HG02852 (cell line): ENCODE data around the gene ETNK2.

Experiments
- ATAC-seq: cut with Tn5 transposase; IDR thresholded peaks from one replicate; pipeline ENCODE4 v1.9.1; 2021; ENCODE audit warnings: mild to moderate bottlenecking, moderate library complexity; ENCODE audit not compliant: unreplicated experiment

ETNK2 gene

GRCh38 chr1:204128964-204129896, 22.6 kb downstream of the ETNK2 start:
- ATAC-seq: no peak

DNA sequence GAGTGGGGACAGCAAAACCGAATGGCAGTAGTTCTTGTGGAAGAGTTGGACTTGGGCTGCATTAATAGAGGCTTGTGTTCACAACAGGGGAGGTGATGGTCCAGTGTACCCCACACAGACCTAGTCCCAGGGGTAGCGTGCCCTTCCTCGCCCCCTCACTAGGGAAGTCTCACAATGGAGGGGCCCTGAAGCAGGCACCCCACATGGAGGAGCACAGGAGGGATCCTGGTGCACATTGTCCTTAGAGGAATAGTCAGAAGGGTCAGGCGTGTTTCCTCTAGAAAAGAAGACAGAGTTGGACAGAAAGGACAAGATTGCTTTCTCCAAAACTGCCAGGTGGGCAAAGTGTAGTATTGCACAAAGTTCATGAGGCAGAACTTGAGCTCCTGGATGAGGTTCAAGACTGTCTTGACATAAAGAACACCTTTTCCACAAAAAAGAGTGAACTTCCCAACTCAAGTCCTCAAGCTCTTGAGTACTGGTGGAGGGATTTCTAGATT, 23.3 kb downstream of the ETNK2 start:
- no peak for ATAC-seq

- no peak for ATAC-seq
Measured at GRCh38 chr1:204127597-204128242, 24.1 kb downstream of the ETNK2 start.

- no peak for ATAC-seq
Measured at GRCh38 chr1:204126956-204127355, 24.9 kb downstream of the ETNK2 start.

- ATAC-seq: no peak
Measured at GRCh38 chr1:204126386-204126785, 25.5 kb downstream of the ETNK2 start.

DNA sequence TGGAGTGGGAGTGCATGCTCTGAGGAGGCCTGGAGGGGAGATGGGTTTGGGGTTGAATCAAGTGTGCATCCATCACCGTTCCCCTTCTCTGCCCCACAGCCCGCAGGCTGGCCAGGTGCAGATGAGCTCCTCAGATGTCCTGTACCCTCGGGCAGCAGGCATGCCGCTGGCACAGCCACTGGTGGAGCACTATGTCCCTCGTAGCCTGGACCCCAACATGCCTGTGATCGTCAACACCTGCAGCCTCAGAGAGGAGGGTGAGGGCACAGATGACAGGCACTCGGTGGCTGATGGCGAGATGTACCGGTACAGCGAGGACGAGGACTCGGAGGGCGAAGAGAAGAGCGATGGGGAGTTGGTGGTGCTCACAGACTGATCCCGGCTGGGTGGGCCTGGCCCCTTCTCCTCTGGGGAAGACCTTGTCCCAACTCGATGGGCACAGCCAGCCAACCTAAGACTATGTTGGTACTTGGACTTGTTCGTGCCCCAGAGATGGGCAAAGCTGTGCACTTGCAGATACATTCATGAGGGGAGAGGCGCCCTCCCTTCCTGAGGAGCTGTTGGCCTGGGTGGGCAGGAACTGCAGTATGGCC, 26.0 kb downstream of the ETNK2 start:
- ATAC-seq: no peak

GRCh38 chr1:204124639-204125038, 27.2 kb downstream of the ETNK2 start:
- ATAC-seq: no peak

DNA sequence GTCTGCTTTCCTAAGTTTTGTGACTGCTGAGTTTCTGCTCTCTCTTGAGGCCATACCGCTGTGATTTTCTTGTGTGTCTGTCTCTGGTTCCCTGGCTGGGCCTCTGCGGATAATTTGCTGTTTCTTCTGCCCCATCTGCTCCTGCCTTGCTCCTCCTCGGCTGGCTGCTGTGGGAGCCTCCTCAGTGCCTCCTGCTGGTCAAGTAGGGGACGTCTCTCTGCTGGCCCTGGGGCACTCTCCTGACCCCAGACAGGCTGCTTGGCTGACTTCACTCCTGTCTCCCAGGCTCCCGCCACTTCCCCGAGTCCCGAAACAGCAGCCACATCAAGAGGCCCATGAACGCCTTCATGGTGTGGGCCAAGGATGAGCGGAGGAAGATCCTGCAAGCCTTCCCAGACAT, 28.5 kb downstream of the ETNK2 start:
- no peak for ATAC-seq

- no peak for ATAC-seq
Measured at GRCh38 chr1:204121840-204122555, 29.8 kb downstream of the ETNK2 start.

DNA sequence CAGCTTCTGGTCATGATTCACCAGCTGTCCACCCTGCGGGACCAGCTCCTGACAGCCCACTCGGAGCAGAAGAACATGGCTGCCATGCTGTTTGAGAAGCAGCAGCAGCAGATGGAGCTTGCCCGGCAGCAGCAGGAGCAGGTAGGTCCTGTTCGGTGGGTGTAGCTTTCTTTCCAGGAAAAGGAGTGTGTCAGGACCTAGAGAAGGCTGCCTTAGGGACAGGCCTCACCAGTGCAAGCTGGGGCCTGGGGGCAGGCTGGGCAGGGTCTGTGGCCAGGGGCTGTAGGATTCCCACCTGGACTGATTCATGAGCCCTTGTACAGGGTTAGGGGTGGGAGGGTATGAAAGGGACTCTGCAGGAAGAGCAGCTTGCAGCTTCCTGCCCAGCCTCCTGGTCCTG, 35.3 kb downstream of the ETNK2 start:
- ATAC-seq: no peak

DNA sequence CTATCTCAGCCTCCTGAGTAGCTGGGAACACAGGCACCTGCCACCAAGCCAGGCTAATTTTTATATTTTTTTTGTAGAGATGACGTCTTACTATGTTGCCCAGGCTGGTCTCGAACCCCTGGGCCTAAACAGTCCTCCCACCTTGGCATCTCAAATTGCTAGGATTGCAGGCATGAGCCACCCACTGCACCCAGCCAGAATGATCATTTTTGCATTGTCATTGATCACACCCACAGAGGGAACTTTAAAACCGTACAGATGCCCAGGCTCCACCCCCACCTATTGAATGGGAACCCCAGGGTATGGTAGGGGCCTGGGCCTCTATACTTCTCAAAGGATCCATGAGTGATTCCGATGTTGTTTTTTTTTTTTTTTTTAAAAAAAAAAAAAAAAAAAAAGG, 36.7 kb downstream of the ETNK2 start:
- ATAC-seq: no peak

GRCh38 chr1:204114606-204115005, 37.2 kb downstream of the ETNK2 start:
- ATAC-seq: no peak

DNA sequence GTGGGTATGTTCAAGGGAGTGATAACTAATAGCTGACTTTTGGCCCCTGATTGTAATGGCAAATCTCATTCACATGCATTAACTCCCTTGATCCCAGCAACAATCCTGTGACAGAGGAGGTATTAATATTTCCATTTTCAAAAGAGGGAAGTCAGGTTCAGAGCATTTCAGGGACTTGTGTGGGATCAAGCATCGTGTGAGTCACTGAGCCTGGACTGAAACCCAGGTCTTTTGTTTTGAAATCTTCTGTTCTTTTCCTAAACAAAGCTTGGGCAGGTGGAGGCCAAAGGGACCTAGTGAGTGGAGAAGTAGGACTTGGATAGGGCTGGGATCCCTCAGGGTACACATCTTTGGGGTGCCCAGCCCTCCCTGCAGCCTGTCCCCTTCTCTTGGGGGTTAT, 37.9 kb downstream of the ETNK2 start:
- ATAC-seq: no peak

- ATAC-seq: no peak
Measured at GRCh38 chr1:204112876-204113730, 38.7 kb downstream of the ETNK2 start.

DNA sequence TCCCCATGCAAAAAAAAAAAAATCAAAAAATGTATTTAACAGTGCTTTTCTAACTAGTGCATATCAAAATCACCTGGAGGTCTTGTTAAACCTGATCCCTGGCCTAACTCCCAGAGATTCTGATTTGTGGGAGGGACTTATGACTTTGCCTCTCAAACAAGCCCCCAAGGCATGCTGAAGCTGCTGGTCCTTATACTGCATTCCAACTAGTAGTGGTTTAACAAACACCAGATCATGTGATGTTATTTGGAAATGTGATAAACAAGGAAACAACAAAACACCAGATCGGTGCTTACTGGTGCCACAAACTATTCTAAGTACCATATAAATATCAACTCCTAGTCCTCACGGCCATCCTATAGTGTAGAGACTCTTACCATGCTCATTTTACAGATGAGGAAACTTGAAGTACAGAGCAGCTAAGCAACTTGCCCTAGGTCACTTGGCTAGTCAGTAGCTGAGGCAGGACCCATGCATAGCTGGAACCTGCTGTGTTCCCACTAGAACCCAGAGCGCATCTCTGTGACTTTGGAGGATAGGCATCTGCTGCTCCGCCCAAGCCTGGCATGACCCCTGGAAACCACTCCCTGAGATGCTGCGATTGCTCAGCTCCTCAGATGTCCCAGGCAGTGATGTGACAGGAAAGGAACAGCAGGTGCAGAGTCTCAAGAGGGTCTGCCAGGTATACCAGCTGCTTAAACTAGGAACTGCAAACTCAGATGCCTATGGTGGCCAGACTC, 40.8 kb downstream of the ETNK2 start:
- no peak for ATAC-seq

DNA sequence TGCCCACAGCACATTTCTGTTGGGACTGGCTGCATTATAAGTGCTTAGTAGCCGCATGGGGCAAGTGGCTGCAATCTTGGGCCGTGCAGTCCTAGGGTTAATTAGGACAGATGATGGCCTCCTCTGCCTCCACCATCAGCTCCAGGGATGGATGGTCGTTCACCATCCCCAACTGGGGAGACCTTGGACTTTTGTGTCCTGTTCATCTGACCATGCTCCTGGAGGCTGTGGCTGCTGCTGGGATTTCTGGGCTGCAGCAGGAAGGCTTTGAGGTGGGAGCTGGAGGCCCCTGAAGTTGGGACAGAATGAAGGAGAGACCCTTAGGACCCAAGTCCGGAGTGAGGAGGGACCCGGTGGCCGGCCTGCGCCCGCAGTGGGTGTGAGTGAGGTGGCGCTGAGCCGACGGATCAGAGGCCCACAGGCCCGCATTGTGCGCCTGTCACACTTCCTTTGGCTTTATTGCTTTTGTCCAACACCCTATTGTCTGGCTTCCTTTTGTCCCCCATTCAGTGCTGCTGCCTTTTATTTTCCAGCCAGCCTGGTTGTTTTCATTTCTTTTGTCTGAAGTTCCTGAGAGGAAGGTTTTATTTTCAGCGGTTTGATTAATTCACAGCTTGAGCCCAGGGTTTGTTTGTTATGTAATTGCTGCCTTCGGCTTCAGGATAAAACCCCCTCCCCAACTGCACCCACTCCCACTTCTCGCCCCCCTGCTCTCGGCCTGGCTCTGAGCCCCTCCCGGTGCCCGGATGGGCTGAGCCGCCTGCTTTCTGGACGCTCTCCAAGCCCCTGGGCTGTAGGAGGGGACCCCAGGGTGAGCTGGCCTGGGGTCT, 43.3 kb downstream of the ETNK2 start:
- ATAC-seq: no peak

DNA sequence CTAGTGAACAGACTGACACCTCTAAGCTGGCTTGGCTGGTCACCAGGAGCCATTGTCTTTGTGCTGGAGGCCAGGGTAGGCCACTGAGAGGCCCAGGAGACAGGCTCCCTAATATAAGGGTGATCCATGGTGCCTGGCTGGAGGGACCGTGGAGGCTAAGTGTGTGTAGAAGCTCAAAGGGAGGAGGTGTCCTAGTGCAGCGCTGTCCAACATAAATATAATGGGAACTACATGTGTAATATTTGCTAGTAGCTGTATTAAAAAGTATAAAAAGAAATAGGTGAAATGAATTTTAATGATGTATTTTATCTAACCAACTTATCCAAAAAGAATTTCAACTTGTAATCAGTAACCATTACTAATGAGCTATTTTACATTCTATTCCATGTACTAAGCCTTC, 44.0 kb downstream of the ETNK2 start:
- ATAC-seq: no peak

DNA sequence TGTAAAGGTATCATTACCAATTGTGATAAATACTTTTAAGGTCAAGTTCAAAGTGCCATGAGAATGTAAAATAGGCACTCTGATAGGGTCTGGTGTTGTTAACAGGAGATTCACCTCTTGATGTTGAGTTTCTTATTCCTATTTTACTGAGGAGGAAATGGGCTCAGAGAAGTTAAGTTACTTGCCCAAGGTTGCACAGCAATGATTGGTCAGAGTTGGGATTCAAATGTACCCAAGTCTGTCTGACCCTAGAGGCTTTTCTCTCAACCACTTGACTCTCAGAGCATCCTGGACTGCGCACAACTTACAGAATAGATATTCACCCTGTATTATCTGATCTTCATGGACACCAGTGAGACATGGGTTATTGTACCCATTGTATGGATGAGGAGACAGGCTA, 45.0 kb downstream of the ETNK2 start:
- no peak for ATAC-seq

DNA sequence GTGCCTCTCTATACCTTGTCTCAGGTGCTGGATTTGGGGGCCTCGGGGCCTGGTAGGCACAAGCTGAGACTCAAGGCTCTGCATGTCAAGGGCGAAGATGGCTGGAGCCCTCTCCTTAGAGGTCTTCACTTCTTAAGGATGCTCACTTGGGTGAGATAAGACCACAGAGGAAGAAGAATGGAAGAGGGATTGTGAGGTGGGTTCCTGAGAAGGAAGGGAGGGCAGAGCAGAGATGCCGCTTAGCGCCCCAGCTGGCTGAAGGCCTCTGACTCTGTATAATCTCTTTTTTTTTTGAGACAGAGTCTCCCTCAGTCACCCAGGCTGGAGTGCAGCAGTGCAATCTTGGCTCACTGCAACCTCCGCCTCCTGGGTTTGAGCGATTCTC, 46.7 kb downstream of the ETNK2 start:
- ATAC-seq: no peak
